ENCODE results near the gene SLBP. TPM values are rescaled to one million over a fixed set of nuclear protein-coding genes. Genes with fewer than 3 reads are reported as not detected.

The SLBP gene
- total and polyA plus RNA-seq, 10 of the 15 experiments (the other 5 are each of a cell fraction or from before 2014, with no cell fraction given) = 94.4 to 278 (median 158) TPM

- no peak for TF ChIP-seq CREM (IDR thresholded peaks at IDR 0.05; ENCODE audit: low read depth)
- no peak for TF ChIP-seq HDAC6 (IDR thresholded peaks at IDR 0.05; ENCODE audit: unreplicated experiment)
- TF ChIP-seq CBFB (IDR thresholded peaks at IDR 0.05; ENCODE audit: low read depth) = no peak
- no peak for TF ChIP-seq FOXK2 (IDR thresholded peaks at IDR 0.05)
- TF ChIP-seq MEF2A (IDR thresholded peaks at IDR 0.05; ENCODE audit: insufficient read depth, low read depth, low read length) = no peak
- TF ChIP-seq RUNX3 (IDR thresholded peaks at IDR 0.05; ENCODE audit: low read length) = no peak
- TF ChIP-seq SMC3 (IDR thresholded peaks at IDR 0.05; ENCODE audit: borderline replicate concordance, low read length) = no peak
- no peak for TF ChIP-seq GATAD2B (conservative IDR thresholded peaks at IDR 0.05; ENCODE audit: low read depth)
Measured at GRCh38 chr4:1676605-1677525, 35.3 kb downstream of the SLBP start (continued).

GRCh38 chr4:1675802-1676137 is 36.3 kb downstream of the SLBP start:
- Histone ChIP-seq H3K27me3 (replicated peaks in 1 of 2; ENCODE audit: control insufficient read depth in 2 of 2, insufficient read depth in 2 of 2, low read length in 1 of 2) (no peaks in the 10 kb centered on the region), H3K79me2 (ENCODE audit: control insufficient read depth, insufficient read depth, low read length) (no peaks in the 10 kb centered on the region), H3K27ac (ENCODE audit: control insufficient read depth, insufficient read depth) (no peak overlapping the region), H3K4me3 (no peak overlapping the region), H3K36me3 (ENCODE audit: control insufficient read depth in 2 of 2, insufficient read depth in 2 of 2, low read length in 1 of 2) (no peaks in the 10 kb centered on the region), H3K9me3 (replicated peaks; ENCODE audit: control insufficient read depth, insufficient read depth, low read length) (no peaks in the 10 kb centered on the region), H4K20me1 (ENCODE audit: control insufficient read depth, insufficient read depth) (no peaks in the 10 kb centered on the region), H3K4me2 (ENCODE audit: control insufficient read depth, insufficient read depth) (no peak overlapping the region), H3K4me1 (ENCODE audit: control insufficient read depth, insufficient read depth, low read length) (no peaks in the 10 kb centered on the region), H3K9ac (ENCODE audit: control insufficient read depth, insufficient read depth, low read length) (no peak overlapping the region), H2AFZ (ENCODE audit: control insufficient read depth, low read depth, low read length) (no peak overlapping the region)
- ATAC-seq (no peak), DNase-seq (ENCODE audit: low read depth, low spot score) (no peak), FAIRE-seq (no peak)
- 53% methylated on average over 10 of the region's 10 CpGs for WGBS (ENCODE audit: insufficient coverage, insufficient replicate concordance, low lambda C conversion rate, missing lambda C conversion rate)
- in situ Hi-C loops (cut with MboI) (no loop called here), intact Hi-C loops (cut with micrococcal nuclease; ENCODE audit: unreplicated experiment) (no loop called here)
- ChIA-PET POLR2A (no interaction called here), RAD21 (ENCODE audit: unreplicated experiment) (no interaction called here), SMC1A (ENCODE audit: uncharacterized antibody, unreplicated experiment) (no interaction called here), CTCF (no interaction called here)
- BruUV-seq (replicated peaks) = no TSS peak
- TF ChIP-seq ZNF687 (IDR thresholded peaks at IDR 0.05) (no peak), RAD51 (IDR thresholded peaks at IDR 0.05) (no peak), ZNF592 (IDR thresholded peaks at IDR 0.05) (no peak), SREBF1 (IDR thresholded peaks at IDR 0.05; ENCODE audit: low read length) (no peak), GABPA (IDR thresholded peaks at IDR 0.05; ENCODE audit: low read depth) (no peak), CREM (IDR thresholded peaks at IDR 0.05; ENCODE audit: low read depth) (no peak), NBN (IDR thresholded peaks at IDR 0.05) (no peak)
- TF ChIP-seq, protein P1, sequence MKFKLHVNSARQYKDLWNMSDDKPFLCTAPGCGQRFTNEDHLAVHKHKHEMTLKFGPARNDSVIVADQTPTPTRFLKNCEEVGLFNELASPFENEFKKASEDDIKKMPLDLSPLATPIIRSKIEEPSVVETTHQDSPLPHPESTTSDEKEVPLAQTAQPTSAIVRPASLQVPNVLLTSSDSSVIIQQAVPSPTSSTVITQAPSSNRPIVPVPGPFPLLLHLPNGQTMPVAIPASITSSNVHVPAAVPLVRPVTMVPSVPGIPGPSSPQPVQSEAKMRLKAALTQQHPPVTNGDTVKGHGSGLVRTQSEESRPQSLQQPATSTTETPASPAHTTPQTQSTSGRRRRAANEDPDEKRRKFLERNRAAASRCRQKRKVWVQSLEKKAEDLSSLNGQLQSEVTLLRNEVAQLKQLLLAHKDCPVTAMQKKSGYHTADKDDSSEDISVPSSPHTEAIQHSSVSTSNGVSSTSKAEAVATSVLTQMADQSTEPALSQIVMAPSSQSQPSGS (IDR thresholded peaks at IDR 0.05; ENCODE audit: low read length) = no peak

All from GM12878 (cell line).